Suppressor macrophage (primary cell): ENCODE measurements around the gene BOLL.
"Not testable (repeated sequence)": the region's sequence is repeated elsewhere in the genome, so short reads cannot be mapped to it uniquely, and the experiment has no call there.

Experiments
- DNase-seq, 4 experiments: peaks; one replicate each; pipeline ENCODE4 v3.0.0-alpha.2; 2020 to 2022
- total RNA-seq, 17 experiments: gene quantifications; one replicate each; lab custom pipeline; 2026; ENCODE audit warnings: mixed read lengths in 6 of 17, inconsistent platforms in 3 of 17; lab: John Stamatoyannopoulos, UW

BOLL gene
- total RNA-seq, result 0 to 2.3 (median 0) reads per million in 17 experiments

- no peak for DNase-seq
Measured at GRCh38 chr2:197784956-197785941, at the start of gene BOLL. Gene BOLL, minus strand, starts transcription at chr2:197785319. Its CDS starts 3,469 bp downstream, at chr2:197781850.

- DNase-seq, result not testable (repeated sequence)
Measured at GRCh38 chr2:197834771-197835170, 49.7 kb upstream of the BOLL start.

- DNase-seq, result no peak
Measured at GRCh38 chr2:197828464-197829135, 43.5 kb upstream of the BOLL start.

- DNase-seq, result no peak
Measured at GRCh38 chr2:197827618-197828017, 42.5 kb upstream of the BOLL start.

GRCh38 chr2:197822333-197822732, 37.2 kb upstream of the BOLL start:
- DNase-seq, result peak in 2 of 4 experiments; percentile 17 to 27

GRCh38 chr2:197821550-197822289, 36.6 kb upstream of the BOLL start:
- DNase-seq, result peak; percentile 45 to 71 (median 56)

- DNase-seq, result no peak
Measured at GRCh38 chr2:197814526-197814925, 29.4 kb upstream of the BOLL start.

GRCh38 chr2:197813093-197813787, 28.1 kb upstream of the BOLL start:
- peak; percentile 34 to 74 (median 62) for DNase-seq

GRCh38 chr2:197810491-197810890, 25.4 kb upstream of the BOLL start:
- no peak for DNase-seq

- no peak for DNase-seq
Measured at GRCh38 chr2:197810016-197810415, 24.9 kb upstream of the BOLL start.

GRCh38 chr2:197809064-197809463, 23.9 kb upstream of the BOLL start:
- no peak for DNase-seq

- DNase-seq, result peak in 3 of 4 experiments; percentile 21 to 29 (median 27)
Measured at GRCh38 chr2:197805715-197806633, 20.9 kb upstream of the BOLL start.

GRCh38 chr2:197804758-197805714, 19.9 kb upstream of the BOLL start:
- DNase-seq, result peak; percentile 63 to 72 (median 70)

- peak; percentile 93 to 97 (median 96) for DNase-seq
Measured at GRCh38 chr2:197804049-197804757, 19.1 kb upstream of the BOLL start, which contains the start of gene PLCL1. Gene PLCL1, plus strand, starts transcription at chr2:197804593.

- peak; percentile 61 to 79 (median 68) for DNase-seq
Measured at GRCh38 chr2:197803033-197803444, 17.9 kb upstream of the BOLL start.

- no peak for DNase-seq
Measured at GRCh38 chr2:197801033-197801432, 15.9 kb upstream of the BOLL start.

GRCh38 chr2:197800091-197800490, 15.0 kb upstream of the BOLL start:
- DNase-seq, result no peak

- DNase-seq, result no peak
Measured at GRCh38 chr2:197799068-197799467, 13.9 kb upstream of the BOLL start.

GRCh38 chr2:197798187-197798586, 13.1 kb upstream of the BOLL start:
- no peak for DNase-seq
